IPS-18a (cell line): ENCODE measurements around the gene STAB2.
"Not testable (repeated sequence)": the region's sequence is repeated elsewhere in the genome, so short reads cannot be mapped to it uniquely, and the experiment has no call there.

Source experiments
- H3K27ac ChIP-seq: one replicate; pipeline ENCODE4 v1.5.1; 2013; ENCODE audit warnings: low read length
- H3K27me3 ChIP-seq: one replicate; pipeline ENCODE4 v1.6.1; 2013; ENCODE audit warnings: mild to moderate bottlenecking, low read length; ENCODE audit not compliant: control insufficient read depth, insufficient read depth
- H3K36me3 ChIP-seq: one replicate; pipeline ENCODE4 v1.6.1; 2013; ENCODE audit warnings: low read depth, low read length; ENCODE audit not compliant: control insufficient read depth
- H3K4me1 ChIP-seq: one replicate; pipeline ENCODE4 v1.6.1; 2013; ENCODE audit warnings: low read depth, low read length; ENCODE audit not compliant: control insufficient read depth
- H3K4me3 ChIP-seq: one replicate; pipeline ENCODE4 v1.5.1; 2013; ENCODE audit warnings: low read length
- H3K9ac ChIP-seq: one replicate; pipeline ENCODE4 v1.6.1; 2013; ENCODE audit warnings: mild to moderate bottlenecking, low read length, moderate library complexity
- H3K9me3 ChIP-seq: one replicate; pipeline ENCODE4 v1.6.1; 2013; ENCODE audit warnings: low read depth, low read length; ENCODE audit not compliant: control insufficient read depth

Gene STAB2

DNA sequence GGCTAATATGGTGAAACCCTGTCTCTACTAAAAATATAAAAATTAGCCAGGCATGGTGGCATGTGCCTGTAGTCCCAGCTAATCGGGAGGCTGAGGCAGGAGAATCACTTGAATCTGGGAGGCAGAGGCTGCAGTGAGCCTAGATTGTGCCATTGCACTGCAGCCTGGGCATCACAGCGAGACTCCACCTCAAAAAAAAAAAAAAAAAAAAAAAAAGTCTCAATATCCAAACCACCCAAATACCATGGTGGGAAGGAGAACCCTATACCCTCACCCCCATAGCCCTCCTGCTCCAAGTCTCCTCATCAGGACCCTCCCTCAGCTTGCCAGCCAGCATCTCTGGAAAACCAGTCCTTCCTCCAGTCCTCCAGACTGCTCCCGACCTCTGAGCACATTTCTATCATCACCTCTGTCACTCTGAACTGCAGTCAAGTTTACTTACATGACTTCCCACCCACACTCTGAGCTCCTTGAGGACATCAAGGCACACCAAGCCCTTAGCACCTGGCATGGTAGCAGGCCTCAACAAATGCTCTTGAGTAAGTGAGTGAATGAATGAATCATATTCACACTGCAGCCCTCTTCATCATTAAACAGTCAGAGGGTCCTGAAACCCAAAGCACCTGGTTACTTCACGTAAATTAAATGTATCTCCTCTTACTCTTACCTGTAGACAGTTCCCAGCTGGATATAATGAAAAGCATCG lies 218.7 kb downstream of the STAB2 start:
- H3K27me3 ChIP-seq = no peaks in the 10 kb centered on the region
- H3K4me1 ChIP-seq = no peaks in the 10 kb centered on the region
- H3K9ac ChIP-seq = no peak overlapping the region
- no peaks in the 10 kb centered on the region for H3K9me3 ChIP-seq
- no peak overlapping the region for H3K4me3 ChIP-seq
- peaks cover 9% of the 10 kb centered on the region for H3K36me3 ChIP-seq
- H3K27ac ChIP-seq = no peak overlapping the region

DNA sequence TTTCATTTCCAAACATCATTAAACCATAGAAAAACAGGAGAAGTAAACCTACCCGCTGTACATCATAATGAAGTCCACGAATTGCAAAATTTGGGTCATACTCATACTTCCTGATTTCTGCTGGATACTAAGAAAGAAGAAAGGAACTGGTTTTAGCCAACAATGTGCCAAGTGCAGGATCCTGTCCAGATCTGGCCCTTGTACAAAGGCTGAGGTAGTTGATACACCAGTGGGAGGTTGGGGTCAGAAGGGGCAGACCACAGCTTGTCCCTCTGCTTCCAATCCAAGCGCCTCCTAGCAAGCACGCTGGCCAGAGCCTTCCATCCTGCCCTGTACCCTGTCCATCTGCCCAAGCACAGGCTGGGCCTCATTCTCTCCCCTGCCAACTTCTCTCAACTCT lies 219.7 kb downstream of the STAB2 start:
- no peak overlapping the region for H3K4me3 ChIP-seq
- no peak overlapping the region for H3K9ac ChIP-seq
- no peaks in the 10 kb centered on the region for H3K9me3 ChIP-seq
- no peaks in the 10 kb centered on the region for H3K4me1 ChIP-seq
- no peaks in the 10 kb centered on the region for H3K27me3 ChIP-seq
- H3K36me3 ChIP-seq = peaks cover 12% of the 10 kb centered on the region
- no peak overlapping the region for H3K27ac ChIP-seq

GRCh38 chr12:103807561-103808238 lies 220.6 kb downstream of the STAB2 start:
- Histone ChIP-seq H3K27me3 (no peaks in the 10 kb centered on the region), H3K4me1 (no peaks in the 10 kb centered on the region), H3K4me3 (no peak overlapping the region), H3K27ac (no peak overlapping the region), H3K36me3 (peaks cover 9% of the 10 kb centered on the region), H3K9ac (no peak overlapping the region), H3K9me3 (no peaks in the 10 kb centered on the region)

DNA sequence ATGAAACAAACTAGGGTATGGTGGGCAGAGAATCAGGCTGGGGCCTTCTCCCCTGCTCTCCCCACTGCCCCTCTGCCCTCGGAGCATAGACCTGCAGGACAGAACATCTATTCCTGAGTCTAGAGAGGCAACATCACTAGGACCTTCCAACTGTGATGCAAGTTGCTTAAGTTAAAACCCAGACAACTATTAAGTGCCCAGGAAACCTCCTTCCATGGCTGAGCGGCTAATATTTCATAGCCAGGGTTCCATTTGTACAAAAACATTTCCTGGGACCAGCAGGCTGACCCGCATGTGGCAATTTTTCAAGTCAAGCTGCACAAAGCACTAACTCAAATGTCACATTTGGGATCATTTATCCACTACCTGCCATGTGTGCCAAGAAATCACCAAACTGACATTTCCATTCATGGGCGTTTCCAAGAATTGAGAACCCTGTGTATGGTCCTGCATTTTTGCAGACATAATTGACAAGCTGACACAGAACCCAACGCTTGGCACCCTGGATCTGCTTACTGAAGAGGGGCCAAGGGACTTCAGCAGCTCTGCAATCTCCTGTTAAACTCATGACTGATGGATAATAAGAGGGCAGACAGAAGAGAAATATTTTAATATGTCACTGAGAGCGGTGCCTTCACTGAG lies 221.3 kb downstream of the STAB2 start:
- no peaks in the 10 kb centered on the region for H3K4me1 ChIP-seq
- H3K27ac ChIP-seq = no peak overlapping the region
- no peaks in the 10 kb centered on the region for H3K27me3 ChIP-seq

GRCh38 chr12:103809154-103809553 lies 222.1 kb downstream of the STAB2 start:
- H3K27ac ChIP-seq = no peak overlapping the region
- H3K4me3 ChIP-seq = no peak overlapping the region
- no peaks in the 10 kb centered on the region for H3K4me1 ChIP-seq
- H3K27me3 ChIP-seq = no peaks in the 10 kb centered on the region
- peaks cover 21% of the 10 kb centered on the region for H3K36me3 ChIP-seq
- no peak overlapping the region for H3K9ac ChIP-seq
- no peaks in the 10 kb centered on the region for H3K9me3 ChIP-seq

More for the DNA sequence above, 221.3 kb downstream of the STAB2 start:
- no peak overlapping the region for H3K4me3 ChIP-seq
- H3K9ac ChIP-seq = no peak overlapping the region
- no peaks in the 10 kb centered on the region for H3K9me3 ChIP-seq
- peaks cover 15% of the 10 kb centered on the region for H3K36me3 ChIP-seq

GRCh38 chr12:103809639-103810038 lies 222.6 kb downstream of the STAB2 start:
- H3K4me3 ChIP-seq, H3K4me1 ChIP-seq, H3K9me3 ChIP-seq, H3K27me3 ChIP-seq, H3K9ac ChIP-seq, H3K27ac ChIP-seq: not testable (repeated sequence)
- H3K36me3 ChIP-seq = peaks cover 23% of the 10 kb centered on the region

- Histone ChIP-seq H3K4me3 (no peak overlapping the region), H3K9ac (no peak overlapping the region), H3K27me3 (no peaks in the 10 kb centered on the region), H3K27ac (no peak overlapping the region), H3K9me3 (no peaks in the 10 kb centered on the region), H3K4me1 (no peaks in the 10 kb centered on the region), H3K36me3 (peaks cover 23% of the 10 kb centered on the region)
These were observed 223.0 kb downstream of the STAB2 start for GRCh38 chr12:103810111-103810510.

DNA sequence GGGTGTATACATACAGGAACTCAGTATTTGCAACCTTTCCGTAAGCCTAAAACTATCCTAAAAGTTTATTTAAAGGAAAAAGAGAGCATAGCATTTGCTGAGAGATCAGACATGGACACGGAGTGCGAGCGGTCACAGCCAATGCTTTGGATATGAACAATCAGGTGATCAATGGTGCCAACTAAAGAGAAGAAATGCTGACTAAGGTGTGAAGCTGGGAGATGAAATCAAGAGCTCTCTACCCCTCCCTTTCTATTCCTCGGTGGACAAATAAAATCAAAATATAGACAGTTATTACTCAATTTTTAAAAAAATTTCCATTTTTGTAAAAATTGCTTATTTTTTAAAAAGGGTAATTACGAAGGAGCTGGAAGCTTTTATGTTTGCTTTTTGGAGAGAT lies 224.7 kb downstream of the STAB2 start:
- H3K36me3 ChIP-seq = peaks cover 17% of the 10 kb centered on the region
- H3K4me3 ChIP-seq = no peak overlapping the region
- H3K9ac ChIP-seq = no peak overlapping the region
- H3K27me3 ChIP-seq = no peaks in the 10 kb centered on the region
- H3K27ac ChIP-seq = no peak overlapping the region
- H3K9me3 ChIP-seq = no peaks in the 10 kb centered on the region
- H3K4me1 ChIP-seq = no peaks in the 10 kb centered on the region

DNA sequence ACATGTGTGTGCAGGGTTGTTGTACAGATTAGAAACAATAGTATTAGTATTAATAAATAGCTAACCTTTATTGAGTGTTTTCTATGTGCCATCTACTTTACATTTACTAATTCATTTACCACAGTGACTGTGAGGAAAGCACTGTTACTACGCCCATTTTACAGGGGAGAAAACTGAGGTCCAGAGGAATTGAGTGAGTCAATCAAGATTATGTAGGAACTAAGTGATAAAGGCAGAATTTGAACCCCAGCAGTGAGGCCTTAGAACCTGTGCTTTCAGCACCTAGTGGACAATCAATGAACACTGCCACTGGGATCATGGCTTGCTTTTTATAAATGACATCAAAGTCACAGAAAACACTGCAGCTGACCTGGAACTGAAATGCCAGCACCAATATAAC lies 225.7 kb downstream of the STAB2 start:
- no peak overlapping the region for H3K4me3 ChIP-seq
- peaks cover 17% of the 10 kb centered on the region for H3K36me3 ChIP-seq
- H3K4me1 ChIP-seq = no peaks in the 10 kb centered on the region
- no peaks in the 10 kb centered on the region for H3K27me3 ChIP-seq
- H3K9ac ChIP-seq = no peak overlapping the region
- no peaks in the 10 kb centered on the region for H3K9me3 ChIP-seq
- H3K27ac ChIP-seq = no peak overlapping the region

DNA sequence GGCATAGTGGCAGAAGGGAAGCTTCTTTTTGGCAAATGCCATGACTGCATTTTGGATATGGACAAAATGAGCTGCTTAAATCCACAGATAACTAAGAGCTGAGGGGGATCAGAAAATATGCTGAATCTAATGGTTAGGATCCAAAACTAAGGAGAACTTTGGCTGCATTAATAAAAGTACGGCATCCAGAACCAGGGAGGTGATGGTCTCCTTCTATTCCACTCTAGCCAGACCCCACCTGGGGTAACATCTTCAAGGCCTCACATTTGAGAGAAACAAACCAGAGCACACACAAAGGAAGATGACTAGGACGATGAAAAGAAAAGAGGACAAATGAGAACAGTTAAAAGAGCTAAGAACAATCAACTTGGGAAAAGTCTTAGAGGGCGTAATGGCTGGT lies 226.4 kb downstream of the STAB2 start:
- Histone ChIP-seq H3K9me3 (no peaks in the 10 kb centered on the region), H3K9ac (no peak overlapping the region), H3K4me3 (no peak overlapping the region), H3K4me1 (no peaks in the 10 kb centered on the region), H3K27ac (no peak overlapping the region), H3K36me3 (peaks cover 17% of the 10 kb centered on the region), H3K27me3 (no peaks in the 10 kb centered on the region)

- no peak overlapping the region for H3K27ac ChIP-seq
- H3K36me3 ChIP-seq = peaks cover 17% of the 10 kb centered on the region
- no peaks in the 10 kb centered on the region for H3K9me3 ChIP-seq
These were observed 226.9 kb downstream of the STAB2 start for GRCh38 chr12:103813949-103814348.

More at GRCh38 chr12:103813949-103814348, 226.9 kb downstream of the STAB2 start:
- no peak overlapping the region for H3K9ac ChIP-seq
- H3K27me3 ChIP-seq = no peaks in the 10 kb centered on the region
- no peak overlapping the region for H3K4me3 ChIP-seq
- H3K4me1 ChIP-seq = no peaks in the 10 kb centered on the region
